ENCODE results near the gene HOXA2.

Gene HOXA2

GRCh38 chr7:27124902-27125689 lies 22.6 kb upstream of the HOXA2 start:
- DNase-seq (ENCODE audit: low read depth) = no peak
- no peak for TF ChIP-seq CTCF (conservative IDR thresholded peaks at IDR 0.05; ENCODE audit: control insufficient read depth, insufficient read depth, low read depth, low read length)
- no peak overlapping the region for H3K4me3 ChIP-seq (ENCODE audit: control insufficient read depth, low read depth, low read length)

- TF ChIP-seq CTCF (conservative IDR thresholded peaks at IDR 0.05; ENCODE audit: control insufficient read depth, insufficient read depth, low read depth, low read length) = no peak
- DNase-seq (ENCODE audit: low read depth) = peak; percentile 91
These were observed 21.8 kb upstream of the HOXA2 start for GRCh38 chr7:27124096-27124901.

GRCh38 chr7:27123477-27124053 lies 21.1 kb upstream of the HOXA2 start:
- no peak for DNase-seq (ENCODE audit: low read depth)
- H3K4me3 ChIP-seq (ENCODE audit: control insufficient read depth, low read depth, low read length) = no peak overlapping the region
- no peak for TF ChIP-seq CTCF (conservative IDR thresholded peaks at IDR 0.05; ENCODE audit: control insufficient read depth, insufficient read depth, low read depth, low read length)

More at GRCh38 chr7:27124096-27124901, 21.8 kb upstream of the HOXA2 start:
- H3K4me3 ChIP-seq (ENCODE audit: control insufficient read depth, low read depth, low read length) = no peak overlapping the region

- no peak overlapping the region for H3K4me3 ChIP-seq (ENCODE audit: control insufficient read depth, low read depth, low read length)
- TF ChIP-seq CTCF (conservative IDR thresholded peaks at IDR 0.05; ENCODE audit: control insufficient read depth, insufficient read depth, low read depth, low read length) = no peak
- no peak for DNase-seq (ENCODE audit: low read depth)
These were observed 20.6 kb upstream of the HOXA2 start for GRCh38 chr7:27123007-27123476.

GRCh38 chr7:27122077-27122910 lies 19.8 kb upstream of the HOXA2 start:
- no peak for DNase-seq (ENCODE audit: low read depth)
- no peak for TF ChIP-seq CTCF (conservative IDR thresholded peaks at IDR 0.05; ENCODE audit: control insufficient read depth, insufficient read depth, low read depth, low read length)
- H3K4me3 ChIP-seq (ENCODE audit: control insufficient read depth, low read depth, low read length) = peak overlapping the region; percentile 5

- no peak for DNase-seq (ENCODE audit: low read depth)
- no peak overlapping the region for H3K4me3 ChIP-seq (ENCODE audit: control insufficient read depth, low read depth, low read length)
- TF ChIP-seq CTCF (conservative IDR thresholded peaks at IDR 0.05; ENCODE audit: control insufficient read depth, insufficient read depth, low read depth, low read length) = no peak
These were observed 19.2 kb upstream of the HOXA2 start for GRCh38 chr7:27121684-27122076.

Measured in fibroblast of mammary gland (primary cell).